HG02763 (cell line): ENCODE results near the gene PRKCQ.
"Not testable (repeated sequence)": the region's sequence is repeated elsewhere in the genome, so short reads cannot be mapped to it uniquely, and the experiment has no call there.

Experiments used
- ATAC-seq: cut with Tn5 transposase; IDR thresholded peaks from one replicate; pipeline ENCODE4 v1.9.1; 2021; ENCODE audit warnings: mild to moderate bottlenecking, moderate library complexity; ENCODE audit not compliant: unreplicated experiment

Gene PRKCQ

DNA sequence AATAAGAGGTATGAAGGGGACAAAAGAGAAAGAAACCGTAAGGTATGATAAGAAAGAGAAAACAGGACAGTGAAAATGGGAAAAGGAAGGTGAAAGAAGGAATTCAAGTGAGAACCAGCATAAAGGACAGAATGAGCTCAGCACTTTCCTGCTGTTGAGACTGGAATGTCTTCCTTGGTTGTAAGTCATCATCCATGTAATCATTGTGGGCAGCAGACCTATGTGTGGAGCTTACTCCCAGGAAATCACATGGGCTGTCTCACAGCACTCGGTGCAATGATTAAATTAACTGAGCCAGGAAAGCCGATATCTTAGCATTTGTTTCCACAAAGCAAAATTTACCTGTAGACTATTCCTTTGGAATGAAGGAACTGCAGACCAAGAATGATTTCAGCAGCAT, 118.1 kb downstream of the PRKCQ start:
- ATAC-seq, result no peak

- no peak for ATAC-seq
Observed at GRCh38 chr10:6460861-6461409, 119.1 kb downstream of the PRKCQ start.

- ATAC-seq, result no peak
Observed at GRCh38 chr10:6458814-6459213, 121.3 kb downstream of the PRKCQ start.

DNA sequence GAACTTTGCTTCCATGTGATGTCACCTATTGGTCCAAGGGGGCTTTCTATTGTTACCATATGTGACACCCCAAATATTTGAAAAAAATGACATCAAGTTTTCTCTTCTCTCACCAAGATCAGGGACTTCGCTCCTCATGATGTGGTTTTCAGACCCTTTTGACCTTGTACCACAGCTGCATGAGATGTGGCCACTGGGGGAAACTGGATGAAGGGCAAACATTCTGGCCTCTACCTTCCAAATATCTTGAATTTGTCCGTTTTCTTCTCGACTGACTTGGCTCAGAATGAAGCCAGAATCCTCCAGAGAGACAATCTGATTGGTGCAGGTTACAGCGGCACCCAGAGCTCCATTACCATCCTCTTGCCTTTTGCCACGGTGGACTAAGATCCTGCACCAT, 122.7 kb downstream of the PRKCQ start:
- ATAC-seq, result no peak

DNA sequence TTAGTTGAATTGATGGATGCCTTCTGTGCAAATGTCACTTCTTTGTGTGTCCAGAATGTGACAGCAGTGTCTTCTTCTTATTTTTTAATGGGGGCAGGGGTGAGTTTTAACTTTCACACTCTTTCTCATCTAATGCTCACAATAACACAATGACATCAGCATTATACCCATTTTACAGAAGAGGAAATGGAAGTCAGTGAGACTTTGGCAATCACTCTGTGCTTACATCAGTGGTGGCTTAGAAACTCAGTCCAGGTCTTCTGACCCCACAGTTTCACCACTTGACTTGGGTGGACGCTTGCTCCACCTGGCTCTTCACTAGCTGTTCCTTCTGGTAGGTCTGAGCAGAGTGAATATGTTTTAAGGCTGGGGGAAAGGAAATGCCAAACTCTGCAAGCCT, 124.0 kb downstream of the PRKCQ start:
- no peak for ATAC-seq

- no peak for ATAC-seq
Observed at GRCh38 chr10:6455592-6455991, 124.5 kb downstream of the PRKCQ start.

- ATAC-seq, result no peak
Observed at GRCh38 chr10:6446711-6447110, 133.4 kb downstream of the PRKCQ start.

- no peak for ATAC-seq
Observed at GRCh38 chr10:6445671-6446316, 134.3 kb downstream of the PRKCQ start.

DNA sequence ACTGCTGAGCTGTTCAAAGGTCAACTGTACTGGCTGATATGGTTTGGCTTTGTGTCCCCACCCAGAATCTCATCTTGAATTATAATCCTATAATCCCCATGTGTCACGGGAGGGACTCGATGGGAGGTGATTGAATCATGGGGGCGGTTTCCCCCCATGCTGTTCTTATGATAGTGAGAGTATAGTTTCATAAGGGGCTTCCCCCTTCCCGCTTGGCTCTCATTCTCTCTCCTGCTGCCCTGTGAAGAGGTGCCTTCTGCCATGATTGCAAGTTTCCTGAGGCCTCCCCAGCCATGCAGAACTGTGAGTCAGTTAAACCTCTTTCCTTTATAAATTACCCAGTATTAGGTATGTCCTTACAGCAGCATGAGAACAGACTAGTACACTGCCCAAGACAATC, 140.2 kb downstream of the PRKCQ start:
- ATAC-seq, result not testable (repeated sequence)

GRCh38 chr10:6431861-6432260, 148.2 kb downstream of the PRKCQ start:
- no peak for ATAC-seq

DNA sequence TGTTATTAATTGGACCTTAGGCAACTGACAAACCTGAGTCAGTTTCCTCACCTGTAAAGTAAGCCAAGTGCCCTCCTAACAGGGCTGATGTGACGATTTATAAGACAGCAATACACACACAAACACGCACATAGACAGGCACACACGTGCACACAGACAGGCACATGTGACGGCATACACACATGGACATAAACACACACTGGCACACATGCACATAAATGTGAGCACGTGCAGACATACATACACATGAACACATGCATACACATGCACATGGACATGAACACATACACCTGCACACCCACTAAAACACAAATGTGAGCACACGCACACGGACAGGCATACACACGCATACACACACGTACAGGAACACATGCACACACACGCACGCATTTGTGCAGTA, 148.9 kb downstream of the PRKCQ start:
- ATAC-seq, result no peak

- ATAC-seq, result no peak
Observed at GRCh38 chr10:6430423-6430980, 149.6 kb downstream of the PRKCQ start.

DNA sequence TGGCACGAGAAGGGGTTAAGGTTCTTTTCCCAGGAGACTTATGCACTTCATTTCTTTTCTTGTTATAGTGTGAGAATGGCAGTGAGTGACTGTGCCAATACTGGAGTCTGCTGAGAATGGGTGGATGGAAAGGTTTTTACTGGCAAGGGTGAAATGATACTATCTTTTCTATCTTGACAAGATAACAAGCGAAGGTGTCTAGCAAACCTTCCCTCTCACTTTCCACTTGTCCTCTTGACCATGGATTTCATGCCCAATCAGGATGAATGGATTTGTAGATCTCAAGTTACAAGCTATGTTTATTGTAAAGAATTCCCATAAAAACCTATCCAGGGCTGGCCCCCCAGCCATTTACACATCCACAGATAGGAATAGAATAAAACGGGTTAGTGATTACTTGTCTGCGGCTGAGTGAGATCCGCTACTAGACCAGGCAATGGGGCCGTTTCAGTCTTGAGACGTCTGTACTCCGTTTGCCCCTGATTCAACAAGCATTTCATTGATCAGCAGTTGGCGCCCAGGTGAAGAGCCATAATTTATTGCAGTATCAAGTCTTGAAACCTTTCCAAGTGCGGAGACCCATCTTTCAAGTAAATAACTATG, 152.6 kb downstream of the PRKCQ start:
- no peak for ATAC-seq

- no peak for ATAC-seq
Observed at GRCh38 chr10:6426317-6426716, 153.8 kb downstream of the PRKCQ start.

- ATAC-seq, result no peak
Observed at GRCh38 chr10:6423413-6424170, 156.5 kb downstream of the PRKCQ start.

DNA sequence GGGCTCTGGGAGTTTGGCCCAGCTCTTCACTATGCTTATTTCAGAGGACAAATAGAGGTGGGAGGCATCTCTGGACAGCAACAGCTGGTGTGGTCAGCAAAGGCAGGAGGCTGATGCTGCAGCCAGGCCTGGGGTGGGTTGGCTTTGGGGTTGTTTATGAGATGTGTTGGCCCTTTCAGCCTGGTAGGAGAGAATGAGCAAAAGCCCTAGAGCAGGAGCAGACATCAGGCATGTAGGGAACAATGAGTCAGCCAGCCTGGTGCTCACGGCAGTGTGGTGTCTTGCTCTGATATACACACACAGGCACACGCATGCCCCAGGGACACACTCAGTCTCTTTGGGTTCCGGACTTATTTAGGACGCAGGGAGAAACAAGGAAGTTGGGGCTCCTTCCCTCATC, 157.1 kb downstream of the PRKCQ start:
- no peak for ATAC-seq

- no peak for ATAC-seq
Observed at GRCh38 chr10:6418613-6419216, 161.4 kb downstream of the PRKCQ start.

- ATAC-seq, result no peak
Observed at GRCh38 chr10:6418167-6418566, 161.9 kb downstream of the PRKCQ start.

DNA sequence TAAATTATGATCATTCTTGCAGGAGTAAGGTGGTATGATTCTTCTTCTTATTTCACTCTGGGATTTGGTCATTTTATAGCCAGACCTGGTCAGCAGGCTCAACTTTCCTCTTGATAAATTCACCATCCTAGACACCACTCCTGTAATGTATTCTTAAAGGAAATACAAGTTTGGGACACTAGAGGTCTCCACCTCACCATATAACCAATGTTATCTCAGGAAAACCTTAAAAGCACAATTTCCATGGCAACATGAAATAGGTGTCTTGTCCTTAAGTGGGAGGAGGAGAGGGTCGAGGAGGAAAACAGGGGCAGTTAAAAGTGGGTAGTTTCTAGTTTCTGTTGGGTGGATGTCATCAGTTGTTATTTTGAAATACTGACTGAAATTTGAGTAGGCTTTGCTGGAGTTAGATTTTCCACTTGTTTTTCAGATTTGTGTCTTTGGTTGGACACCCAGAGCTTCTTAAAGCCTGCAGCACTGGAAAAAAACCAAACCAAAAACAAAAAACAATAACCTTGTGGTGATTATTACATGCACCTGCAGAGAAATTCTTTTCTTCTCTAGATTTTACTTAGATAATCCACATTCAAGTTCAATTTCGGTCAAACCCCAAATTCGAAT, 163.1 kb downstream of the PRKCQ start:
- no peak for ATAC-seq

- no peak for ATAC-seq
Observed at GRCh38 chr10:6411436-6411835, 168.6 kb downstream of the PRKCQ start.

- ATAC-seq, result no peak
Observed at GRCh38 chr10:6410830-6411229, 169.2 kb downstream of the PRKCQ start.
